PFSK-1 (cell line): Measurements from ENCODE around the gene ATP5F1E.
A peak's percentile ranks its signal among the peaks of the same experiment; 100 is the strongest.

Source experiments
- FOXP2 ChIP-seq: optimal IDR thresholded peaks from 2 replicates; pipeline ENCODE3; 2011; ENCODE audit warnings: borderline replicate concordance, control low read depth, inconsistent platforms; ENCODE audit not compliant: insufficient read depth; ENCODE audit errors: extremely low read length, extremely low read depth
- POLR2AphosphoS5 ChIP-seq: IDR thresholded peaks from 2 replicates; pipeline ENCODE4 v1.6.1; 2012; ENCODE audit warnings: low read depth, mild to moderate bottlenecking, control low read depth, low read length, moderate library complexity
- REST ChIP-seq, 2 experiments: IDR thresholded peaks; 2 replicates each; pipeline versions ENCODE4 v1.6.1 to v1.8.0; 2011 to 2012; ENCODE audit warnings: low read depth in 2 of 2, low read length in 2 of 2, control low read depth in 1 of 2, inconsistent platforms in 1 of 2, mild to moderate bottlenecking in 1 of 2, moderate library complexity in 1 of 2; ENCODE audit not compliant: insufficient read depth in 1 of 2
- SIN3A ChIP-seq: IDR thresholded peaks from 2 replicates; pipeline ENCODE4 v1.6.1; 2012; ENCODE audit warnings: mild to moderate bottlenecking, low read length, moderate library complexity, borderline replicate concordance; ENCODE audit not compliant: insufficient read depth
- TAF1 ChIP-seq: IDR thresholded peaks from 2 replicates; pipeline ENCODE4 v1.6.1; 2012; ENCODE audit warnings: low read length, control low read depth, borderline replicate concordance; ENCODE audit not compliant: insufficient read depth

Gene ATP5F1E

GRCh38 chr20:59042796-59043631 is 10.9 kb upstream of the ATP5F1E start:
- TF ChIP-seq REST (IDR thresholded peaks at IDR 0.05; ENCODE audit: insufficient read depth in 1 of 2, low read depth in 2 of 2, low read length in 2 of 2) = no peak
- no peak for TF ChIP-seq FOXP2

GRCh38 chr20:59042151-59042795 is 10.1 kb upstream of the ATP5F1E start, which contains the start of gene PRELID3B:
Gene PRELID3B, minus strand, starts transcription at chr20:59042786. Its CDS starts 56 bp downstream, at chr20:59042730.
- TF ChIP-seq POLR2AphosphoS5 = no peak
- TF ChIP-seq SIN3A = no peak; the same call in 1 of the 2 replicates
- TF ChIP-seq REST (IDR thresholded peaks at IDR 0.05; ENCODE audit: insufficient read depth in 1 of 2, low read depth in 2 of 2, low read length in 2 of 2) = no peak
- TF ChIP-seq TAF1 = no peak
- TF ChIP-seq FOXP2 = peak; percentile 52

- TF ChIP-seq POLR2AphosphoS5 (no peak), FOXP2 (no peak), TAF1 (no peak), SIN3A (no peak), REST (IDR thresholded peaks at IDR 0.05; ENCODE audit: insufficient read depth in 1 of 2, low read depth in 2 of 2, low read length in 2 of 2) (no peak)
Measured at GRCh38 chr20:59040667-59041066, 8.5 kb upstream of the ATP5F1E start.

- TF ChIP-seq SIN3A = no peak
- no peak for TF ChIP-seq TAF1
- TF ChIP-seq FOXP2 = no peak
Measured at GRCh38 chr20:59039233-59039632, 7.1 kb upstream of the ATP5F1E start.

GRCh38 chr20:59037386-59037785 is 5.3 kb upstream of the ATP5F1E start:
- TF ChIP-seq TAF1 (no peak), SIN3A (no peak), POLR2AphosphoS5 (no peak), FOXP2 (no peak), REST (IDR thresholded peaks at IDR 0.05; ENCODE audit: insufficient read depth in 1 of 2, low read depth in 2 of 2, low read length in 2 of 2) (no peak)
